Measurements from ENCODE around the gene GBP2.

GBP2 gene

DNA sequence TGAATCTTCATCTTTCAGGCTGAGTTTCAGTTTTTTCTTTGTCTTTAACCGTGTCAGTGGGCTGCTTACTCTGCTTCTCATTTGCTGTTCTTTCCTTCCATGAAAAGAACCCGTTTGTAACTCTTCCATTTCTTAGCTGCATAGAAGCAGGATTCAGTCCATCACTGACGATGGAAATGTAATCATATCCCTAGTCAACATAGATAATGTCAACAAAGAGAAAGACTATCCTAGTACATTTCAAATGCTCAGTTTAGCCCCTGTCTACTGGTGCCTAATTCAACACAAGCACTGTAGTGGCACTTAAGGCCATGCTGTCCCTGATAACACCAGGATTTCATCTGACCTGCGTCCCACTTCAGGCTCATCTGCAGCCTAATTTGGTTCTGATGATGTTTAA lies 61.3 kb downstream of the GBP2 start:
- no peak for DNase-seq

DNA sequence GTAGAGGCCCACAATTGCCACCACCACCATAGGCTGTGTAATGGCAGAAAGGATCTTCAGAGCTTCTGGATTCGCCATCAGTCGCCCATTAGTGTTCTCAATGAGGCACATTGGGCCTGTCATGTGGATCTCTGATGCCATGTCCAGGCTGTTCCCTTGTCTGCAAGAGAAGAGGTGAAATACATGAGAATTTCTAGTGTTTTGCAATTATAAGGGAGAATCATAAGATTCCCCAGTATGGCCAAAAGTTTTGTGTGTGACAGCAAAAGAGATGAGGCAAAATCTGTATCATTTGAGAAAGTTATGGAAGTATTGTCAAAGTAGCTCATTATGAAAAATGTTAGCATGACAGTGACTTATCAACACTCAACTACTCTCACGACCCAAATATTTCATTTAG lies 62.8 kb downstream of the GBP2 start:
- no peak for DNase-seq

GRCh38 chr1:89060091-89060490 lies 65.8 kb downstream of the GBP2 start:
- no peak for DNase-seq
